Calu3 (cell line): ENCODE results near the gene FCN2. TPM values are rescaled to one million over a fixed set of nuclear protein-coding genes. Genes with fewer than 3 reads are reported as not detected.

ENCODE experiments used
- BruUV-seq: library from RNA; stranded (reverse); fragments of 400-500 nt; replicated peaks from 2 replicates; lab custom pipeline; 2021; lab: Mats Ljungman, UMichigan
- CTCF ChIA-PET: fragments of 300-600 bp; sonication (Branson Sonifier 250); formaldehyde crosslinking; loops from one replicate; lab custom pipeline; 2022; ENCODE audit warnings: antibody characterized with exemption; lab: Charles Lee
- DNase-seq: peaks from one replicate; pipeline ENCODE4 v3.0.0; 2022
- H3K27ac Mint-ChIP-seq: one replicate; pipeline ENCODE4 v1.8.0; 2022; ENCODE audit warnings: mixed read lengths; ENCODE audit not compliant: unreplicated experiment
- H3K27me3 Mint-ChIP-seq: one replicate; pipeline ENCODE4 v1.8.0; 2022; ENCODE audit warnings: mixed read lengths; ENCODE audit not compliant: unreplicated experiment
- H3K36me3 Mint-ChIP-seq: one replicate; pipeline ENCODE4 v1.8.0; 2022; ENCODE audit warnings: mild to moderate bottlenecking, moderate library complexity, mixed read lengths; ENCODE audit not compliant: insufficient read depth, unreplicated experiment
- H3K4me1 Mint-ChIP-seq: one replicate; pipeline ENCODE4 v1.8.0; 2022; ENCODE audit warnings: mild to moderate bottlenecking, low read depth, mixed read lengths; ENCODE audit not compliant: unreplicated experiment
- H3K4me3 Mint-ChIP-seq: one replicate; pipeline ENCODE4 v1.8.0; 2022; ENCODE audit warnings: mild to moderate bottlenecking, low read depth, moderate library complexity, mixed read lengths; ENCODE audit not compliant: unreplicated experiment
- H3K9me3 Mint-ChIP-seq: one replicate; pipeline ENCODE4 v1.8.0; 2022; ENCODE audit warnings: low read depth, mixed read lengths; ENCODE audit not compliant: unreplicated experiment
- intact Hi-C: fragments of 100-400 bp; cut with micrococcal nuclease; formaldehyde crosslinking; loops from one replicate; pipeline ENCODE4 v1.10.0; 2022; ENCODE audit not compliant: unreplicated experiment
- total RNA-seq: library from RNA; stranded (reverse); gene quantifications from 2 replicates; pipeline ENCODE4 v1.2.3, GENCODE V29; 2022
- TF ChIP-seq, protein P1 (sequence below): fragments of 200-600 bp; IDR thresholded peaks from one replicate; pipeline ENCODE4 v1.8.0; 2022; ENCODE audit warnings: antibody characterized with exemption; ENCODE audit not compliant: unreplicated experiment

The FCN2 gene
- total RNA-seq, 1 experiment from 2014 or later: not detected

DNA sequence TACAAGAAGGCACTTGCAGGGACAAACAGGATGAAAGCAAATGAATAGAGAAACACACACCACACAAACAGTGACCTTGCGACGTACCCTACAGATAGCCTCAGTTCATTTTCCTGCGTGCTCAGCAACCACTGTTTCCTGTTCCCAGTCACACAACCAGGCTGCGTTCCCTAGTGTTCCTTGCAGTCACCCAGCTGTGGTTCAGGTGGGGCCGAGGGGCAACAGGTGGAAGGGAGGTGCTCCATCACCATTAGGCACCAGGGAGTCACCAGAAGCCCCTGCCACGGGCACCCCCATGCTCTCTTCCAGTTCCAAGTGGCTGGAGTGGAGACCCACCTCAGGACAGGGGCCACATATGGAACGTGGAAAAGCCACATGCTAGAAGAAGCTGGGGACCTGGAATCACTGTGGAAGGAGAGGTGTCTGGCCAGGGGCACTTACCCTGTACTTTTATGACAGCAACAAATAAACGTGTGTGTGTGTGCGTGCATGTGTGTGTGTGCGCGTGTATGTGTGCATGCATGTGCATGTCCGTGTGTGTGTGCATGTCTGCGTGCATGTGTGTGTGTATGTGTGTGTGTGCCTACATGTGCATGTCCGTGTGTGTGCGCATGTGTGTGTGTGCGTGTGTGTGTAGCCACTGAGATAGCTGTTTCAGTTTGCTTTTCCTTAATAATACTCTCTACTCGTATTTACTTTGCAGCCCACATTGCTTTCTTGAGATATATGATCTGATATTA is 18.8 kb upstream of the FCN2 start:
- Mint-ChIP-seq H3K27ac (no peak overlapping the region), H3K4me3 (no peak overlapping the region), H3K27me3 (no peaks in the 10 kb centered on the region), H3K4me1 (no peaks in the 10 kb centered on the region), H3K9me3 (peaks cover 3% of the 10 kb centered on the region), H3K36me3 (no peaks in the 10 kb centered on the region)
- no TSS peak for BruUV-seq
- TF ChIP-seq, protein P1, sequence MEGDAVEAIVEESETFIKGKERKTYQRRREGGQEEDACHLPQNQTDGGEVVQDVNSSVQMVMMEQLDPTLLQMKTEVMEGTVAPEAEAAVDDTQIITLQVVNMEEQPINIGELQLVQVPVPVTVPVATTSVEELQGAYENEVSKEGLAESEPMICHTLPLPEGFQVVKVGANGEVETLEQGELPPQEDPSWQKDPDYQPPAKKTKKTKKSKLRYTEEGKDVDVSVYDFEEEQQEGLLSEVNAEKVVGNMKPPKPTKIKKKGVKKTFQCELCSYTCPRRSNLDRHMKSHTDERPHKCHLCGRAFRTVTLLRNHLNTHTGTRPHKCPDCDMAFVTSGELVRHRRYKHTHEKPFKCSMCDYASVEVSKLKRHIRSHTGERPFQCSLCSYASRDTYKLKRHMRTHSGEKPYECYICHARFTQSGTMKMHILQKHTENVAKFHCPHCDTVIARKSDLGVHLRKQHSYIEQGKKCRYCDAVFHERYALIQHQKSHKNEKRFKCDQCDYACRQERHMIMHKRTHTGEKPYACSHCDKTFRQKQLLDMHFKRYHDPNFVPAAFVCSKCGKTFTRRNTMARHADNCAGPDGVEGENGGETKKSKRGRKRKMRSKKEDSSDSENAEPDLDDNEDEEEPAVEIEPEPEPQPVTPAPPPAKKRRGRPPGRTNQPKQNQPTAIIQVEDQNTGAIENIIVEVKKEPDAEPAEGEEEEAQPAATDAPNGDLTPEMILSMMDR: no peak
- CTCF ChIA-PET: no interaction called here
- DNase-seq: no peak
- intact Hi-C loops: no loop called here

DNA sequence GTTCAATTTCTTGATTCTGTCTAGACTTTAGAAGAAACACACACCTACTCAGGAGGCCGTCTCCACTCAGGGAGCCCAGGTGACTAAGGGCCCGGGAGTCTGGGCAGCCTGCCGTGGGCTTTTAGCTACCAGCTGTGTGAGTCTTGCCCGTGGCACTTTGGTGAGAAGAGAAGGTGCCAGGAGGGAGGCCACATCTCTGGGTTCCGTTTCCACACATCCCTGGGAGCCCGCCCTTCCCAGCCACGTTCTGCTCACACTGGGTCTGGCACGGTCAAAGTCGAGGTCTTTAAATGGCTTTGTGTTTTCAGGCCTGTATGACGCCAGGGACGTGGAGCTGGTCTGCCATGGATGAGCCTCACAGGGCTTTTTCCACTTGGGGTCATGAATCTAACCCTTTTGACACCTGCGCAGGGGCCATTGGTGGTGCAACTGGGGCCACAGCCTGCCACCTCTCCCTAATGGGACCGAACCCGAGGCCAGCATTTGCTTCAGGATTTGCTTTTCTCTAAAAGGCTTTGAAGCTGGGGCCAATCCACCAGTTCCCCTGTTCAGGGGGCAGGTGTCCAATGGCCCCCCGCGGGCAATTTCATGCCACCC is 17.2 kb upstream of the FCN2 start:
- Mint-ChIP-seq H3K9me3 (no peaks in the 10 kb centered on the region), H3K27me3 (no peaks in the 10 kb centered on the region), H3K36me3 (no peaks in the 10 kb centered on the region), H3K27ac (no peak overlapping the region), H3K4me3 (no peak overlapping the region), H3K4me1 (no peaks in the 10 kb centered on the region)
- no peak for DNase-seq
- CTCF ChIA-PET: no interaction called here
- intact Hi-C loops: no loop called here
- BruUV-seq: no TSS peak
- TF ChIP-seq, protein P1: no peak

DNA sequence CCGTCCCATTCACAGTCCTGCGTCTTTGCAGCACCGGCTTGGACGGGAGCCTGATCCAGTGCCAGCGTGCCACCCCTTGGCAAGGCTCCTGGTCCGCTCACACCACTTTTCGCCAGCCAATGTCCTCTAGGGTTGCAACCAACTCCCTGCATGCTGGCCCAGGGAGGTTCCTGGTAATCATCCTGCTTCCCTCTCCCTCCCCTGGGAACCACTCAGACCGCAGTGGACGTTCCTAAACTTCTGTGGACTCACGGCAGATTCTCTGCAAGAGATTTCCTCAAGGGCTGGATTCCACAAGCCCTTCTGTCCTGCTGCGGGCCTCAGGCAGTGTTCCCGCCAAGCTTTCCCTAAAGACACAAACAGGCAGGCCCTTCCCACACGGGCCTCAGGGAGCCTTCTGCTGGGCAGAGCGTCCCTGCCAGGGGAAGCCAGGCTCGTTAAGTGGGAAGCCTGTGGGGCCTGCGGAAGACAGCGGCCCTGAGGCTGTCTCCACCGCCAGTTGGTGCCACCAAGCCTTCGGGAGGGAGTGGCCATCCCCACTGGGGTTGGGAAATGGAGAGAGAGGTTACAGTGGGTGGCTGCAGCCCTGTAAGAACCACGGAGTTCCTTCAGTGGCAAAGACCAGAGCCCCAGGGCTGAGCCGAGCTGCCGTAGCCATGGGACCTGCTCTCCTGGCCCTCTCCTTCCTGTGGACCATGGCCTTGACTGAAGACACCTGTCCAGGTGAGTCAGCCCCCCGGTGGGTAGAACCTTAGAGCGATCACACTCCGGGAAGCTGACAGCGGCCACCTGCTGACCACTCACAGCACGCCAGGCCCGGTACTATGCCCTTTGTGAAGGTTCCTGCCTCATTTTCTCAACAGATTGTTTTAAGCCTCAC is 16.4 kb upstream of the FCN2 start:
- Mint-ChIP-seq H3K27me3 (no peaks in the 10 kb centered on the region), H3K9me3 (no peaks in the 10 kb centered on the region), H3K4me3 (no peak overlapping the region), H3K27ac (no peak overlapping the region), H3K36me3 (no peaks in the 10 kb centered on the region), H3K4me1 (no peaks in the 10 kb centered on the region)
- CTCF ChIA-PET: no interaction called here
- no peak for DNase-seq
- TF ChIP-seq, protein P1: no peak
- BruUV-seq: no TSS peak
- intact Hi-C loops: no loop called here

DNA sequence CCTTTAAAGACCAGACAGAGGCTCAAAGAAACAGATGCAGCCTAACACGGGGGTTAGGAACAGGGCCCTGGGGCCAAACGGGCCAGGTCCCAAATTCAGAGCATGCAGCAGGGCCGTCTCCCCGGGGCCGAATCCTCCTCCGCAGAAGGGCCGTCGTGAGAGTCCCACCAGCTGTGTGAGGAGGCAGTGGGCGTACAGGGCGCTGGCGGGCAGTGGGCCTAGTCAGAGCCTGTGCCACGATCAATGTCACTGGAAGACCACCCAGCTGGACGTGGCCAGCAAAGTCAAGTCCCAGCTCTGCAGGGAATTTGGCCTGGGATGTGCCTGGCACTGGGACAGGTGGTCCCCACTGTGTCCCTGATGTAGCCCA is 15.8 kb upstream of the FCN2 start:
- no TSS peak for BruUV-seq
- Mint-ChIP-seq H3K4me1 (no peaks in the 10 kb centered on the region), H3K9me3 (no peaks in the 10 kb centered on the region), H3K27me3 (no peaks in the 10 kb centered on the region), H3K27ac (no peak overlapping the region), H3K4me3 (no peak overlapping the region), H3K36me3 (no peaks in the 10 kb centered on the region)
- no peak for DNase-seq
- TF ChIP-seq, protein P1: no peak
- intact Hi-C loops: no loop called here
- CTCF ChIA-PET: no interaction called here
